K562 (cell line): ENCODE measurements around the gene EIF3M. TPM values are rescaled to one million over a fixed set of nuclear protein-coding genes. Genes with fewer than 3 reads are reported as not detected.

Experiments used
- ARID4B ChIP-seq: sonication (generic); formaldehyde crosslinking; IDR thresholded peaks from 2 replicates; pipeline ENCODE4 v1.8.0; 2022; ENCODE audit warnings: mild to moderate bottlenecking, missing genetic modification reagents
- CHD2 ChIP-seq: IDR thresholded peaks from 2 replicates; pipeline ENCODE4 v1.6.1; 2011; ENCODE audit warnings: low read depth, low read length
- CTBP1 ChIP-seq: fragments of 450-650 bp; IDR thresholded peaks from 2 replicates; pipeline ENCODE4 v1.6.1; 2016; ENCODE audit warnings: borderline replicate concordance
- E2F1 ChIP-seq: sonication (generic); formaldehyde crosslinking; IDR thresholded peaks from 2 replicates; pipeline ENCODE4 v1.8.1; 2023; ENCODE audit warnings: mild to moderate bottlenecking, missing genetic modification reagents, moderate library complexity
- E2F6 ChIP-seq, 2 experiments: IDR thresholded peaks; 2 replicates each; pipeline ENCODE4 v1.6.1; 2011; ENCODE audit warnings: borderline replicate concordance in 1 of 2, control low read depth in 1 of 2, low read depth in 1 of 2, low read length in 1 of 2, mild to moderate bottlenecking in 1 of 2, mixed read lengths in 1 of 2, moderate library complexity in 1 of 2; ENCODE audit not compliant: insufficient read depth in 1 of 2, insufficient read length in 1 of 2, poor library complexity in 1 of 2, severe bottlenecking in 1 of 2; ENCODE audit errors: extremely low read depth in 1 of 2
- EHMT2 ChIP-seq: fragments of 450-650 bp; IDR thresholded peaks from 2 replicates; pipeline ENCODE4 v1.6.1; 2018; ENCODE audit warnings: antibody characterized with exemption
- ESRRB ChIP-seq: fragments of 250-450 bp; sonication (Bioruptor Pico); IDR thresholded peaks from 2 replicates; pipeline ENCODE4 v1.5.0; 2020; ENCODE audit warnings: mild to moderate bottlenecking, moderate library complexity, borderline replicate concordance
- HOMEZ ChIP-seq: fragments of 250-450 bp; sonication (Bioruptor Pico); IDR thresholded peaks from 2 replicates; pipeline ENCODE4 v1.4.0; 2020; ENCODE audit warnings: mild to moderate bottlenecking, moderate library complexity
- KHSRP ChIP-seq: fragments of 450-650 bp; IDR thresholded peaks from 2 replicates; pipeline ENCODE4 v1.6.1; 2017
- MTA1 ChIP-seq: fragments of 450-650 bp; IDR thresholded peaks from 2 replicates; pipeline ENCODE4 v1.6.1; 2017; ENCODE audit warnings: borderline replicate concordance
- MYC ChIP-seq, 2 experiments: fragments of 250-450 bp in 1 of 2; sonication (Bioruptor Pico) in 1 of 2; IDR thresholded peaks; 2 replicates each; pipeline versions ENCODE4 v1.5.1 to v1.6.1; 2012 to 2021; ENCODE audit warnings: low read depth in 2 of 2, borderline replicate concordance in 1 of 2, improper control_type of control experiment in 1 of 2, low read length in 1 of 2, mild to moderate bottlenecking in 1 of 2, moderate library complexity in 1 of 2
- PKNOX1 ChIP-seq: fragments of 450-650 bp; IDR thresholded peaks from 2 replicates; pipeline ENCODE4 v1.6.1; 2016
- RB1 ChIP-seq: fragments of 450-650 bp; IDR thresholded peaks from 2 replicates; pipeline ENCODE4 v1.6.1; 2017; ENCODE audit warnings: low read depth, mild to moderate bottlenecking
- SIN3B ChIP-seq: fragments of 450-650 bp; IDR thresholded peaks from 2 replicates; pipeline ENCODE4 v1.6.1; 2017; ENCODE audit warnings: low read depth, mild to moderate bottlenecking, moderate library complexity
- ZNF217 ChIP-seq: sonication (generic); formaldehyde crosslinking; IDR thresholded peaks from 2 replicates; pipeline ENCODE4 v1.8.0; 2022; ENCODE audit warnings: mild to moderate bottlenecking, missing genetic modification reagents
- ZNF444 ChIP-seq: fragments of 250-450 bp; sonication (Bioruptor Pico); IDR thresholded peaks from 2 replicates; pipeline ENCODE4 v1.4.0; 2020; ENCODE audit warnings: mild to moderate bottlenecking, moderate library complexity
- ZNF707 ChIP-seq: fragments of 250-450 bp; sonication (Bioruptor Pico); conservative IDR thresholded peaks from 2 replicates; pipeline ENCODE4 v1.8.0; 2022; ENCODE audit warnings: inconsistent platforms, mild to moderate bottlenecking, moderate library complexity
- ZNF717 ChIP-seq: fragments of 250-450 bp; sonication (Bioruptor Pico); IDR thresholded peaks from 2 replicates; pipeline ENCODE4 v1.5.0; 2021
- polyA plus RNA-seq, 8 experiments: library from polyadenylated mRNA; depleted of rRNA in 4 of 8; stranded (reverse) in 5 of 8; unstranded in 3 of 8; fragments of >200 nt; fragmentation: Nextera tagmentation in 2 of 8; fragmentation: Illumina TruSeq in 1 of 8; extraction: Ambion mirVana in 2 of 8; extraction: Trizol in 1 of 8; gene quantifications; 2 replicates each; pipeline versions ENCODE4 v1.2.1 to v1.2.3, GENCODE V29; 2011 to 2014; ENCODE audit warnings: inconsistent platforms in 1 of 8, missing spikeins in 1 of 8
- total RNA-seq, 7 experiments: library from RNA; depleted of rRNA in 6 of 7; stranded (reverse); fragments of >200 nt in 6 of 7; fragmentation: Illumina TruSeq in 2 of 7; extraction: Trizol in 2 of 7; gene quantifications; 2 replicates each; pipeline versions ENCODE4 v1.2.1 to v1.2.3, GENCODE V29; 2011 to 2021; ENCODE audit warnings: low replicate concordance in 1 of 7

EIF3M gene
- total and polyA plus RNA-seq, 9 of the 15 experiments (the other 6 are each of a cell fraction or from before 2014, with no cell fraction given) = 602 to 2,015 (median 1,058) TPM

GRCh38 chr11:32583459-32584271 is at the start of gene EIF3M (continued):
- TF ChIP-seq SIN3B (peak; percentile 75; the same call in 1 of the 2 replicates), HOMEZ (CRISPR knock-in tag) (no peak), CTBP1 (peak; percentile 78), RB1 (peak; percentile 61), EHMT2 (peak; percentile 57), E2F6 (IDR thresholded peaks at IDR 0.05; ENCODE audit: borderline replicate concordance in 1 of 2, extremely low read depth in 1 of 2, insufficient read depth in 1 of 2, insufficient read length in 1 of 2, low read depth in 1 of 2, low read length in 1 of 2, poor library complexity in 1 of 2, severe bottlenecking in 1 of 2) (peak; percentile 66 to 78), MYC (IDR thresholded peaks at IDR 0.05; ENCODE audit: low read depth, low read length) (peak; percentile 98), MYC (CRISPR knock-in tag; IDR thresholded peaks at IDR 0.05; ENCODE audit: borderline replicate concordance, low read depth) (peak; percentile 74; the same call in 1 of the 2 replicates), ZNF707 (CRISPR knock-in tag) (no peak), ARID4B (CRISPR knock-in tag) (peak; percentile 84), ZNF717 (CRISPR knock-in tag) (no peak), CHD2 (peak; percentile 53; the same call in 1 of the 2 replicates), KHSRP (no peak), ESRRB (CRISPR knock-in tag) (no peak), MTA1 (no peak), PKNOX1 (peak; percentile 54), ZNF217 (CRISPR knock-in tag) (no peak), E2F1 (CRISPR knock-in tag) (peak; percentile 39; the same call in 1 of the 2 replicates), ZNF444 (CRISPR knock-in tag) (no peak)
